HG02970 (cell line): ENCODE measurements around the gene CD3G.

Source experiments
- ATAC-seq: cut with Tn5 transposase; IDR thresholded peaks from one replicate; pipeline ENCODE4 v1.9.1; 2021; ENCODE audit warnings: mild to moderate bottlenecking, moderate library complexity, moderate number of reproducible peaks; ENCODE audit not compliant: unreplicated experiment, low FRiP score

Gene CD3G

GRCh38 chr11:118321386-118322082 lies 22.6 kb upstream of the CD3G start:
- no peak for ATAC-seq

DNA sequence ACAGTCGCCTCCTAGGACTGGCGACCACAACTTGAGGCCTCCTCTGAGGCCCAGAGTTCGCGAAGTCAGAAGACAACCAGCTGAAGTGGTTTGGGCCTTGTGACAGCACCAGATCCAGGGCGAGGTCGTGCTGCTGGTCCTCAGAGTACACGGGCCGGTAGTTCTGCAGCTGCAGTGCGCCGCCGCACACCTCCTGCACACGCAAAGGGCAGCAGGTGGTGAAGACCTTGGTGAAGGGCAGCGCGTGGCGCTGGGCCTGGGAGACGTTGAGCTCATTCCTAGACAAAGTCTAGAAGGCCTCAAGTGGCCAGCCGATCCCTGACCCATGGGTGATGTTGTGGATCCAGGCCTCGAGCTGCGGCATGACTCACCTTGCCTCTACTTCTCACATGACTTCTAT lies 21.4 kb upstream of the CD3G start:
- no peak for ATAC-seq

GRCh38 chr11:118325283-118325682 lies 18.9 kb upstream of the CD3G start:
- ATAC-seq, result no peak

DNA sequence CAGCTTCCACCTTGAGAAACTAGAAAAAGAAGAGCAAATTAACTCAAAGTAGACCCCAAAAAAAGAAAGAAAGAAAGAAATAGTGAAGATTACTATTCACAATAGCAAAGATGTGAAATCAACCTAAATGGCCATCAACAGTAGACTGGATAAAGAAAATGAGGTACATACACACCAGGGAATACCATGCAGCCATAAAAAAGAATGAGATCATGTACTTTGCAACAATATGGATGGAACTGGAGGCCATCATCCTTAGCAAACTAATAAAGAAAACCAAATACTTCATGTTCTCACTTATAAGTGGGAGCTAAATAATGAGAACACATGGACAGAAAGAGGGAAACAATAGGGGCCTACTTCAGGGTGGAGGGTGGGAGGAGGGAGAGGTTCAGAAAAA lies 15.4 kb upstream of the CD3G start:
- no peak for ATAC-seq

DNA sequence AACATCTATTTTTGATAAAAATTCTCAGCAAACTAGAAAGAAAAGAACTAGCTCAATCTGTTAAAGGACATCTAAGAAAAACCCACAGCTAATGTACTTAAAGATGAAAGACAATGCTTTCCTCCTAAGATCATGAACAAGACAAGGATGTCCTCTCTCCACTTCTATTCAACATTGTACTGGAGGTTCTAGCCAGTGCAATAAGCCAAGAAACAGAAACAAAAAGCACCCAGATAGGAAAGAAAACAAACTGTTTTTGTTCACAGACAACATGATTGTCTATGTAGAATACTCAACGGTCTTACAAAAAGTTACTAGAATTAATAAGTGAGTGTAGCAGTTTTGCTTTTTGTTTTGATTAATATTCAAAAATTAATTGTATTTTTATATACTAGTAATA lies 9.4 kb upstream of the CD3G start:
- no peak for ATAC-seq

- ATAC-seq, result no peak
Observed at GRCh38 chr11:118338637-118339061, 5.5 kb upstream of the CD3G start.

DNA sequence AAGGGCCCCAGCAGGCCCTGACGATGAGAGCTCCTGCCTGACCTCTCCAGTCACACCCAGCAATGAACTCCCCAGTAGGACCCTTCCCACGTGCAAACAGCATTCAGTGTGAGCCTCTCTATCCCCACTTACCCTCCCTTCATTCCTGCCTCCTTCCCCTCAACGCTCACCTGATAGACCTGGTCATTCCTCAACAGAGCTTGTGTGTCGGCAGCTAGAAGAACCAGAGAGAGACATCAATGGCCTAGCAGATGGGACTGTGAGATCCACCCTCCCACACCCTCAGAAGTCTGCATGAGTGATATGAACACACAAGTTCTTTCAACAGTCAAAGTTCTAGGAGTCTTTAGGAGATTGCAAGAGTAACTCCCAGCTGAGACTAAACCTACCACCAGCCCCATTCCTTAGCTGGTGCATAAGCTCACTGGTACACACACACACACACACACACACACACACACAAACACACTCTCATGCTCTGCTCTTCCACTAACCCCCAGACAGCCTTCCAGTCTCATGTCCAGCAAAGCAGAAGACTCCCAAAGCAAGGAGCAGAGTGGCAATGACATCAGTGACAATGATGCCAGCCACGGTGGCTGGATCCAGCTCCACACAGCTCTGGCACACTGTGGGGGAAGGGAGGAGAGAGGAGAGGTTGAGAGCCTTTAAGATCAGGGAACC lies 4.7 kb upstream of the CD3G start:
- ATAC-seq, result no peak

GRCh38 chr11:118340449-118340848 lies 3.7 kb upstream of the CD3G start:
- ATAC-seq, result no peak

GRCh38 chr11:118341261-118341660 lies 2.9 kb upstream of the CD3G start:
- ATAC-seq, result no peak

DNA sequence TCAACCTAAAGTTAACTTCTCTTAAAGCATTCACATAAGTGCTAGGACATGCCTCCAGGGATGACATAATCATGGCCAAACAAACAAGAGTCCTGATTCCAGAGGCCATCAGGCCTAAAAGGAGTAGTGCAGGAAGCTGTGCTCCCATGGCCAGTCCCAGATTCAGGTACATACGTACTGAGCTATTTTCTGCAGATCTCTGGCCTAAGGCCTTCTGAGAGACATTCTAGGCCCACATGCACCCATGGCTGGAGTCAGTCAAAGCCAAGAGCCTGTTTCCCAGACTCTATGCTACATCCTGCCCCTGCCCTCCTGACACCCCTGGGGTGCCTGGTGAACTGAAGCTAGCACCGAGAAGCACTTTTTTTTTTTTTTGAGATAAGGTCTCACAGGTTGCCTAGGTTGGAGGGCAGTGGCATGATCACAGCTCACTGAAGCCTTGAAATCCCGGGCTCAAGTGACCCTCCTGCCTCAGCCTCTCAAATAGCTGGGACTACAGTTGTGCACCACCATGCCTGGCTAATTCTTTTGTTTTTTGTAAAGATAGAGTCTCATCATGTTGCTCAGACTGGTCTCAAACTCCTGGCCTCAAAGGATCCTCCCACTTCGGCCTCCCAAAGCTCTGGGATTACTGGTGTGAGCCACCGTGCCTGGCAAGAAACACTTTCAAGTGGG lies 2.2 kb upstream of the CD3G start:
- no peak for ATAC-seq

DNA sequence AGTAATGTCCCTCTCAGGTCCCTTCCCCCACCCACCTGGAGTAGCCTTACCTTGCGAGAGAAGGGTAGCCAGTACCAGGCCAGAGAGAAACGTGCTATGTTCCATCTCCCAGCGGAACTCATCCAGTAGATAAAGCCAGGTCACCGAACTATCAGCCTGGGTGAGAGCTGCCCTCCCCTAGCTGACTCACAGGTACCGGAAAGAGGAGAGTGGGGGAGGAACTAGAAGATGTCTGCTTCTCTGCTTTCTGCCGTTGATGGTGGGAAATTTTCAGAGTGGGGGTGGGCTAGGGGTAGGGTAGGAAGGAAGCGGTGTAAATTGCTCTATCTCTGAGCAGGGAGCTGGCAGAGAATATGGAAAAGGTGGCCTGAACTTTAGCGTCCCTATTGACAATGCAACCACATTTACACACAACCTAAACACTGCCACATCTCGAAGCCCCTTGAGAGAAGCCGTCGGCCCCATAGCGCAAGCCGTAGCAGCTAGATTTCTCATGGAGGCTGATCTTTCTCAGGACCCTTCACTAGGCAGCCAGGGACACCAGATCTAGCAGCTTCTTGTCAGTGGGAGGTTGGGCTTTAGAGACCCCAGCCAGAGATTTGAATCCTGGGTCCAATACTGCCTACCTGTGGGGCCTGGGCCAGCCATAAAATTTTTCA lies 1.5 kb upstream of the CD3G start, which contains the start of gene CD3D:
Gene CD3D (minus strand): TSS at position 203 of the 659 bp plus-strand sequence. CDS start 98 bp downstream, at position 105.
- ATAC-seq, result no peak

DNA sequence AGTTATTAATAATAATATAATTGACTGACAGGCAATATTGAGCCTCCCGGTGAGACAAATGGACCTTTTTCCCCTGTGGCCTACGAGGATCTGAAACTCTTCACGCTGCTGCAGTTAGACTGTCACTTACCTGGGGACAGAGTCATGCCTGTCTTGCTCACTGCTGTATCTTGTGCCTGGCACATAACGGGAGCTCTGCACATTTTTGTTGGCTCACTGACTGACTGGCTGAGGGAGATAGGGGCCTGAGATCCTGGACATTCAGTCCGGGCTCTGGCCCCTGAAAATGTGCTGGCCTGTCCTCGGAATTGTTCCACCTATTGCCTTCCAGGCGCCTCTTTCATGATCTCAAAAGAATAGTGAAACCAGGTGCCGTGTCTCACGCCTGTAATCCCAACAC lies 896 bp upstream of the CD3G start:
- no peak for ATAC-seq

- ATAC-seq, result no peak
Observed at GRCh38 chr11:118349475-118349874, 5.3 kb downstream of the CD3G start.

DNA sequence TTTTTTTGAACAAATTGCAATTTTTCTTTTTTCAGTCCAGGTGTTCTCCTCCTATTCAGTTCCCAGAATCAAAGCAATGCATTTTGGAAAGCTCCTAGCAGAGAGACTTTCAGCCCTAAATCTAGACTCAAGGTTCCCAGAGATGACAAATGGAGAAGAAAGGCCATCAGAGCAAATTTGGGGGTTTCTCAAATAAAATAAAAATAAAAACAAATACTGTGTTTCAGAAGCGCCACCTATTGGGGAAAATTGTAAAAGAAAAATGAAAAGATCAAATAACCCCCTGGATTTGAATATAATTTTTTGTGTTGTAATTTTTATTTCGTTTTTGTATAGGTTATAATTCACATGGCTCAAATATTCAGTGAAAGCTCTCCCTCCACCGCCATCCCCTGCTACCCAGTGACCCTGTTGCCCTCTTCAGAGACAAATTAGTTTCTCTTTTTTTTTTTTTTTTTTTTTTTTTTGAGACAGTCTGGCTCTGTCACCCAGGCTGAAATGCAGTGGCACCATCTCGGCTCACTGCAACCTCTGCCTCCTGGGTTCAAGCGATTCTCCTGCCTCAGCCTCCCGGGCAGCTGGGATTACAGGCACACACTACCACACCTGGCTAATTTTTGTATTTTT lies 9.1 kb downstream of the CD3G start:
- no peak for ATAC-seq

DNA sequence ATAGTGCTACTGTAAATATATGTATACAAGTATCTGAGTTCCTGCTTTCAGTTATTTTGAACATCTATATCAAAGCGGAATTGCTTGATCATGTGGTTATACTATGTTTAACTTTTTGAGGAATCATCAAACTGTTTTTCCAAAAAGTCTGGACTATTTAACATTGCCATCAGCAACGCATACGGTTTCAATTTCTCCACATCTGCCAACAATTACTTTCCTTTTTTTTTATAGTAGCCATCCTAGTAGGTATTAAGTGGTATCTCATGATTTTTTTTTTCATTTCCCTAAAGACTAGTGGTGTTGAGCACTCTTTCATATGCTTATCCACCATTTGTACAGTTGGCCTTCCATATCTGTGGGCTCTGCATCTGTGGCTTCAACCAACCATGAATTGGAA lies 13.9 kb downstream of the CD3G start:
- ATAC-seq, result no peak

GRCh38 chr11:118359295-118359958 lies 15.3 kb downstream of the CD3G start, which contains the start of gene UBE4A:
TSS of gene UBE4A (plus strand) at chr11:118359600. CDS start at chr11:118365081, 5,481 bp downstream.
- ATAC-seq, result peak; percentile 81

DNA sequence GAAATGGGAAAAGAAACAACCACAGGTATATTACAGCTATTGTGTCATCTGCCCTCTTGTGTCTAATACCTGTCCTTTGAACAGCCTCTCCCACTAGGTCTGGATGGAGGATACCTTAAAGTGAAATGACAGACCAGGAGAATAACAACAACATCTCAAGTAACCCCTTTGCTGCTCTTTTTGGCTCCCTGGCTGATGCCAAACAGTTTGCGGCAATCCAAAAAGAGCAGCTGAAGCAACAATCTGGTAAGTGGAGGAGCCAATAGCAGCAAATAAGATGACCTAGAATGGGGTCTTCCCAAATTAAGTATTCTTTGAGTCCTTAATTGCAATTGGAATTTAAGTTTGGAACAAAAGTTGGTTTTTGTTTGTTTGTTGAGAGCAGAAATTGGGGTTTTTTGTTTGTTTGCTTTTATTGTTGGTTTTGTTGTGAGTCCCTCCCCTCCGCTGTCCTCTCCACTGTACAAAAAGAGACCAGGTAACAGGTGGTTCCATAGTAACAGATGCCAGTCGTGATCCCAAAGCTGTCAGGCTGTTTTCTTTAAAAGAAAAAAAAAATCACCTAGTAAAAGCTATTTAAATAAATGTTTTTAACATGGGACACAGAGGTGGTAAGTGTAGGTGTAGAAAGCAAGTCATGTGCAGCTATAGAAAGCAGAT lies 20.9 kb downstream of the CD3G start:
- ATAC-seq, result no peak

DNA sequence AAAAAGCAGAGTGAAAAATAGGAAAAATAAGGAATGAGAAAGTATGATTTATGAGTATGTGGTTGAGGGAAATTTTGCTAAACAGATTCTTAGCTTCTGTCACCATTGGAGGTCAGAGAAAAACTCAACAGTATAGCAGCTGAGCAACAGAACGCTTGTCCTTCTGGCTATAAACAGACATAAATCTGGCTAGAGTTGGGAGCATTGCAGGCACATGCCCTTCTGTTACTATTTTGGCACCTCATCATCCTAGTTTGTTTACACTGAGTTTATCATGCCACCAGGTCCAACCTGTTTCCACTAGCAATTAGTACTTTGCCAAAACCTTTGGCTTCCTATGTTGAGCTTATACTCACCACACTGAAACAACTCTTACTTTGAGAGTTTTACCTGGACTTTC lies 22.1 kb downstream of the CD3G start:
- no peak for ATAC-seq

DNA sequence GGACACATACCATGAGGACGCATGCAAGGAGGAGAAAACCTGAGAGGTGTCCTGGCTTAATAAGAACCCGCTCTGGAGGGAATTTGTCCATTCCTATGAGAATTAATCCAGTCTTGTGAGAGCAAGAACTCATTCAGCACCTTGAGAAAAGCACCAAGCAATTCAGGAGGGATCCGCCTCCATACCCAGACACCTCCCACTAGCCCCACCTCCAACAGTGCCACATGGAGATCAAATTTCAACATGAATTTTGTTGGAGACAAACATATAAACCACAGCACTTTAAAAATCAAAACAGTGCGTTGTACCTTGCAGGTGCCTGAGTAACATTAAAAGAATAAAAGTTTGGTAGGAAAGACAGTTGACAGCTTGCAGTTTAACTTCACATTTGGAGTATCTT lies 26.6 kb downstream of the CD3G start:
- no peak for ATAC-seq
